ENCODE measurements around the gene DPP6.

The DPP6 gene

GRCh38 chr7:154880513-154880912 lies 828.3 kb downstream of the DPP6 start:
- ATAC-seq, result no peak
- no peak for DNase-seq

- no peak for DNase-seq
- no peak for ATAC-seq
These were observed 828.8 kb downstream of the DPP6 start for GRCh38 chr7:154881026-154881425.

GRCh38 chr7:154881526-154881925 lies 829.3 kb downstream of the DPP6 start:
- ATAC-seq (no peak), DNase-seq (no peak)

GRCh38 chr7:154882931-154883474 lies 830.8 kb downstream of the DPP6 start:
- no peak for DNase-seq
- ATAC-seq, result no peak

GRCh38 chr7:154884348-154884920 lies 832.2 kb downstream of the DPP6 start:
- no peak for ATAC-seq
- DNase-seq, result no peak

- ATAC-seq (no peak), DNase-seq (no peak)
These were observed 834.4 kb downstream of the DPP6 start for GRCh38 chr7:154886591-154886990.

GRCh38 chr7:154888690-154889089 lies 836.5 kb downstream of the DPP6 start:
- DNase-seq (no peak), ATAC-seq (no peak)

- ATAC-seq (no peak), DNase-seq (no peak)
These were observed 840.3 kb downstream of the DPP6 start for GRCh38 chr7:154892459-154892858.

GRCh38 chr7:154896076-154896475 lies 843.9 kb downstream of the DPP6 start:
- no peak for ATAC-seq

GRCh38 chr7:154898973-154899855 lies 847.0 kb downstream of the DPP6 start:
- ATAC-seq, result no peak
- DNase-seq, result no peak

More at GRCh38 chr7:154896076-154896475, 843.9 kb downstream of the DPP6 start:
- DNase-seq, result no peak

- DNase-seq (no peak), ATAC-seq (no peak)
These were observed 847.7 kb downstream of the DPP6 start for GRCh38 chr7:154899862-154900261.

GRCh38 chr7:154902600-154903082 lies 850.4 kb downstream of the DPP6 start:
- no peak for ATAC-seq
- DNase-seq, result no peak

GRCh38 chr7:154903083-154903731 lies 851.0 kb downstream of the DPP6 start:
- ATAC-seq (no peak), DNase-seq (no peak)

GRCh38 chr7:154905146-154905545 lies 852.9 kb downstream of the DPP6 start:
- DNase-seq (no peak), ATAC-seq (no peak)

- DNase-seq (no peak), ATAC-seq (no peak)
These were observed 853.4 kb downstream of the DPP6 start for GRCh38 chr7:154905615-154906014.

- ATAC-seq, result no peak
- DNase-seq, result no peak
These were observed 854.0 kb downstream of the DPP6 start for GRCh38 chr7:154906201-154906600.

GRCh38 chr7:154906736-154907355 lies 854.6 kb downstream of the DPP6 start:
- no peak for DNase-seq
- ATAC-seq, result no peak

GRCh38 chr7:154907651-154908620 lies 855.7 kb downstream of the DPP6 start:
- no peak for DNase-seq

GRCh38 chr7:154909241-154910105 lies 857.3 kb downstream of the DPP6 start:
- ATAC-seq (no peak), DNase-seq (no peak)

More at GRCh38 chr7:154907651-154908620, 855.7 kb downstream of the DPP6 start:
- no peak for ATAC-seq

- ATAC-seq (no peak), DNase-seq (no peak)
These were observed 857.9 kb downstream of the DPP6 start for GRCh38 chr7:154910125-154910524.

Measured in stimulated activated naive CD8-positive, alpha-beta T cell treated with anti-CD3 and anti-CD28 coated beads, Interleukin-15, Interleukin-2, amounts not matched to agents 100 U/mL and 50 U/mL, for 24 hours (primary cell).